CD4-positive, CD25-positive, alpha-beta regulatory T cell (primary cell): Measurements from ENCODE around the gene ARMC12. TPM values are rescaled to one million over a fixed set of nuclear protein-coding genes. Genes with fewer than 3 reads are reported as not detected.

Source experiments
- ATAC-seq, 2 donors: fragments of 150-1000 bp; cut with Tn5 transposase; one replicate each; pipeline ENCODE4 v1.10.0; 2021; ENCODE audit warnings: low read depth in 2 of 2, moderate number of reproducible peaks in 2 of 2, moderate library complexity in 1 of 2
- DNase-seq, 3 donors: peaks; one replicate each; pipeline versions ENCODE4 v3.0.0 to v3.0.0-alpha.2; 2012 to 2022; ENCODE audit warnings: mixed read lengths in 1 of 3
- H3K27ac ChIP-seq: one replicate; pipeline ENCODE4 v1.7.0; 2013; ENCODE audit warnings: mild to moderate bottlenecking, low read length; ENCODE audit not compliant: insufficient read depth, poor library complexity, severe bottlenecking
- H3K27me3 ChIP-seq: one replicate; pipeline ENCODE4 v1.7.0; 2013; ENCODE audit warnings: low read length; ENCODE audit not compliant: control insufficient read depth, insufficient read depth
- H3K36me3 ChIP-seq: one replicate; pipeline ENCODE4 v1.7.0; 2013; ENCODE audit warnings: mild to moderate bottlenecking, low read length, moderate library complexity; ENCODE audit not compliant: control insufficient read depth, insufficient read depth
- H3K4me1 ChIP-seq: 2 replicates; pipeline ENCODE4 v1.7.0; 2013; ENCODE audit warnings: mild to moderate bottlenecking, low read length; ENCODE audit not compliant: insufficient read depth, control insufficient read depth, poor library complexity, severe bottlenecking
- H3K4me3 ChIP-seq: one replicate; pipeline ENCODE4 v1.7.0; 2013; ENCODE audit warnings: low read depth, mild to moderate bottlenecking, low read length, moderate library complexity
- H3K9me3 ChIP-seq, 2 experiments: 1 replicate in 1 of 2; 2 replicates in 1 of 2; pipeline ENCODE4 v1.7.0; 2013; ENCODE audit warnings: low read length in 2 of 2, mild to moderate bottlenecking in 1 of 2, moderate library complexity in 1 of 2; ENCODE audit not compliant: control insufficient read depth in 2 of 2
- H3K27ac Mint-ChIP-seq, 3 donors: one replicate each; pipeline ENCODE4 v1.8.0; 2020 to 2022; ENCODE audit warnings: mild to moderate bottlenecking in 3 of 3, mixed read lengths in 3 of 3, moderate library complexity in 2 of 3
- H3K27me3 Mint-ChIP-seq: one replicate; pipeline ENCODE4 v1.8.0; 2022; ENCODE audit warnings: mild to moderate bottlenecking, mixed read lengths
- H3K36me3 Mint-ChIP-seq: one replicate; pipeline ENCODE4 v1.8.0; 2020; ENCODE audit warnings: mixed read lengths
- H3K4me1 Mint-ChIP-seq, 4 donors: one replicate each; pipeline ENCODE4 v1.8.0; 2020 to 2022; ENCODE audit warnings: mixed read lengths in 4 of 4, mild to moderate bottlenecking in 1 of 4
- H3K4me3 Mint-ChIP-seq, 4 donors: one replicate each; pipeline ENCODE4 v1.8.0; 2020 to 2022; ENCODE audit warnings: mild to moderate bottlenecking in 4 of 4, mixed read lengths in 4 of 4, moderate library complexity in 3 of 4
- H3K9me3 Mint-ChIP-seq, 7 donors: one replicate each; pipeline ENCODE4 v1.8.0; 2020 to 2022; ENCODE audit warnings: mixed read lengths in 7 of 7, mild to moderate bottlenecking in 3 of 7, moderate library complexity in 2 of 7
- polyA plus RNA-seq, 4 donors: library from polyadenylated mRNA; unstranded; fragments of 300-500 nt; fragmentation: Illumina TruSeq; gene quantifications; one replicate each; pipeline ENCODE4 v1.2.3, GENCODE V29; 2021
- total RNA-seq: library from RNA; stranded (reverse); gene quantifications from one replicate; pipeline ENCODE4 v1.2.3, GENCODE V29; 2022

ARMC12 gene
- total and polyA plus RNA-seq, 5 donors from 2014 or later = 0.57 TPM; not detected in 4

GRCh38 chr6:35739645-35740524 is 3.1 kb downstream of the ARMC12 start:
- H3K4me1 Mint-ChIP-seq = peaks cover 4 to 29% (median 16%) of the 10 kb centered on the region in 4 donors
- Histone ChIP-seq H3K27ac (no peak overlapping the region), H3K36me3 (no peaks in the 10 kb centered on the region), H3K27me3 (no peaks in the 10 kb centered on the region), H3K4me3 (no peak overlapping the region), H3K4me1 (peaks cover 21% of the 10 kb centered on the region), H3K9me3 (no peaks in the 10 kb centered on the region)
- no peak for ATAC-seq
- peaks cover 0 to 2% (median 0%) of the 10 kb centered on the region in 7 donors for H3K9me3 Mint-ChIP-seq
- H3K36me3 Mint-ChIP-seq = no peaks in the 10 kb centered on the region
- H3K27me3 Mint-ChIP-seq = no peaks in the 10 kb centered on the region
- H3K4me3 Mint-ChIP-seq = no peak overlapping the region
- H3K27ac Mint-ChIP-seq = no peak overlapping the region
- DNase-seq = no peak

DNA sequence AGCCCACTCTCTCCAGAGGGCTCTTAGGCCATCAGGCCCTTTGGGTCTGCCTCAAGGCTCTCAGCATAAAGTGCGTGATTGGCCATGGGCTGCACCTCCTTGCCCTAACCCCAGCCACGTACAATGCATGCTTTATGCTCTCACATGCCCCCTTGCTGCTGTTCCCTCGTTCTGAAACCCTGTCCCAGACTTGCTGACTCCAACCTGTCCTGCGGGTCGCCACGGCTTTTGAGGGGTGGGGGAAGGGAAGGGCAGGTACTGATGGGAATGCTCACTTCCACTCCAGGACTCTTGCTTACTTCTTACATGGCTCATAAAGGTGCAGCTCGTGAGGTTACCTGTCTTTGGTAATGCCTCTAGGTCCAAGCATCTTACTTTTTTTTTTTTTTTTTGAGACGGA is 6.0 kb downstream of the ARMC12 start:
- Mint-ChIP-seq H3K27me3 (no peaks in the 10 kb centered on the region), H3K27ac (no peak overlapping the region), H3K9me3 (peaks cover 0 to 5% (median 3%) of the 10 kb centered on the region in 7 donors), H3K4me3 (no peak overlapping the region), H3K4me1 (no peaks in the 10 kb centered on the region), H3K36me3 (no peaks in the 10 kb centered on the region)
- no peak overlapping the region for H3K27ac ChIP-seq
- H3K4me1 ChIP-seq = no peaks in the 10 kb centered on the region
- H3K36me3 ChIP-seq = no peaks in the 10 kb centered on the region
- ATAC-seq = no peak
- no peaks in the 10 kb centered on the region for H3K27me3 ChIP-seq
- no peak overlapping the region for H3K4me3 ChIP-seq
- DNase-seq = no peak
- no peaks in the 10 kb centered on the region for H3K9me3 ChIP-seq

GRCh38 chr6:35745509-35745908 is 8.7 kb downstream of the ARMC12 start:
- Mint-ChIP-seq H3K27me3 (peaks cover 5% of the 10 kb centered on the region), H3K9me3 (peaks cover 0 to 7% (median 5%) of the 10 kb centered on the region in 7 donors), H3K4me1 (no peaks in the 10 kb centered on the region), H3K27ac (no peak overlapping the region), H3K36me3 (no peaks in the 10 kb centered on the region), H3K4me3 (no peak overlapping the region)
- no peak overlapping the region for H3K27ac ChIP-seq
- no peak for ATAC-seq
- no peaks in the 10 kb centered on the region for H3K9me3 ChIP-seq
- no peak for DNase-seq
- no peaks in the 10 kb centered on the region for H3K36me3 ChIP-seq
- no peaks in the 10 kb centered on the region for H3K4me1 ChIP-seq
- no peak overlapping the region for H3K4me3 ChIP-seq
- H3K27me3 ChIP-seq = no peaks in the 10 kb centered on the region

- H3K27ac ChIP-seq = no peak overlapping the region
- Mint-ChIP-seq H3K27ac (no peak overlapping the region), H3K4me3 (no peak overlapping the region), H3K9me3 (peaks cover 0 to 7% (median 5%) of the 10 kb centered on the region in 7 donors), H3K27me3 (peaks cover 5% of the 10 kb centered on the region), H3K36me3 (no peaks in the 10 kb centered on the region), H3K4me1 (no peaks in the 10 kb centered on the region)
- no peaks in the 10 kb centered on the region for H3K27me3 ChIP-seq
- no peaks in the 10 kb centered on the region for H3K9me3 ChIP-seq
- H3K4me3 ChIP-seq = no peak overlapping the region
- H3K4me1 ChIP-seq = no peaks in the 10 kb centered on the region
- H3K36me3 ChIP-seq = no peaks in the 10 kb centered on the region
- no peak for DNase-seq
- ATAC-seq = no peak
Observed at GRCh38 chr6:35746516-35746915, 9.7 kb downstream of the ARMC12 start.

GRCh38 chr6:35747877-35748276 is 11.0 kb downstream of the ARMC12 start:
- Mint-ChIP-seq H3K4me1 (no peaks in the 10 kb centered on the region), H3K36me3 (no peaks in the 10 kb centered on the region), H3K9me3 (peaks cover 0 to 7% (median 5%) of the 10 kb centered on the region in 7 donors), H3K27ac (no peak overlapping the region), H3K27me3 (peaks cover 11% of the 10 kb centered on the region), H3K4me3 (no peak overlapping the region)
- DNase-seq = no peak
- H3K27me3 ChIP-seq = no peaks in the 10 kb centered on the region
- ATAC-seq = no peak
- H3K9me3 ChIP-seq = no peaks in the 10 kb centered on the region
- H3K4me1 ChIP-seq = no peaks in the 10 kb centered on the region
- H3K4me3 ChIP-seq = no peak overlapping the region
- no peaks in the 10 kb centered on the region for H3K36me3 ChIP-seq
- no peak overlapping the region for H3K27ac ChIP-seq

GRCh38 chr6:35750557-35750956 is 13.7 kb downstream of the ARMC12 start:
- ATAC-seq (no peak), DNase-seq (no peak)
- H3K4me1 Mint-ChIP-seq = no peaks in the 10 kb centered on the region
- peaks cover 11% of the 10 kb centered on the region for H3K27me3 Mint-ChIP-seq
- Histone ChIP-seq H3K36me3 (no peaks in the 10 kb centered on the region), H3K27me3 (no peaks in the 10 kb centered on the region), H3K4me1 (no peaks in the 10 kb centered on the region), H3K4me3 (no peak overlapping the region), H3K9me3 (no peaks in the 10 kb centered on the region), H3K27ac (no peak overlapping the region)
- no peak overlapping the region for H3K27ac Mint-ChIP-seq
- no peak overlapping the region for H3K4me3 Mint-ChIP-seq
- H3K36me3 Mint-ChIP-seq = no peaks in the 10 kb centered on the region
- peaks cover 0 to 7% (median 4%) of the 10 kb centered on the region in 7 donors for H3K9me3 Mint-ChIP-seq

- DNase-seq (no peak), ATAC-seq (no peak)
- no peaks in the 10 kb centered on the region for H3K9me3 ChIP-seq
- no peak overlapping the region for H3K27ac ChIP-seq
- Mint-ChIP-seq H3K27ac (no peak overlapping the region), H3K4me1 (no peaks in the 10 kb centered on the region), H3K4me3 (no peak overlapping the region), H3K27me3 (peaks cover 11% of the 10 kb centered on the region), H3K9me3 (peaks cover 0 to 7% (median 3%) of the 10 kb centered on the region in 7 donors), H3K36me3 (no peaks in the 10 kb centered on the region)
- H3K27me3 ChIP-seq = no peaks in the 10 kb centered on the region
- no peaks in the 10 kb centered on the region for H3K36me3 ChIP-seq
- no peaks in the 10 kb centered on the region for H3K4me1 ChIP-seq
- no peak overlapping the region for H3K4me3 ChIP-seq
Observed at GRCh38 chr6:35751594-35751993, 14.8 kb downstream of the ARMC12 start.

- no peak for ATAC-seq
- Histone ChIP-seq H3K27ac (no peak overlapping the region), H3K4me1 (no peaks in the 10 kb centered on the region), H3K9me3 (no peaks in the 10 kb centered on the region), H3K36me3 (no peaks in the 10 kb centered on the region), H3K4me3 (no peak overlapping the region), H3K27me3 (no peaks in the 10 kb centered on the region)
- no peaks in the 10 kb centered on the region for H3K4me1 Mint-ChIP-seq
- H3K4me3 Mint-ChIP-seq = no peak overlapping the region
- no peak overlapping the region for H3K27ac Mint-ChIP-seq
- H3K27me3 Mint-ChIP-seq = peaks cover 11% of the 10 kb centered on the region
- peaks cover 0 to 7% (median 3%) of the 10 kb centered on the region in 7 donors for H3K9me3 Mint-ChIP-seq
- DNase-seq = no peak
- no peaks in the 10 kb centered on the region for H3K36me3 Mint-ChIP-seq
Observed at GRCh38 chr6:35752330-35752729, 15.5 kb downstream of the ARMC12 start.
